HG02885 (cell line): ENCODE measurements around the gene KRT9.
"Not testable (repeated sequence)": the region's sequence is repeated elsewhere in the genome, so short reads cannot be mapped to it uniquely, and the experiment has no call there.

Experiments
- ATAC-seq: cut with Tn5 transposase; IDR thresholded peaks from one replicate; pipeline ENCODE4 v1.9.1; 2021; ENCODE audit warnings: mild to moderate bottlenecking; ENCODE audit not compliant: unreplicated experiment, poor library complexity

The KRT9 gene

DNA sequence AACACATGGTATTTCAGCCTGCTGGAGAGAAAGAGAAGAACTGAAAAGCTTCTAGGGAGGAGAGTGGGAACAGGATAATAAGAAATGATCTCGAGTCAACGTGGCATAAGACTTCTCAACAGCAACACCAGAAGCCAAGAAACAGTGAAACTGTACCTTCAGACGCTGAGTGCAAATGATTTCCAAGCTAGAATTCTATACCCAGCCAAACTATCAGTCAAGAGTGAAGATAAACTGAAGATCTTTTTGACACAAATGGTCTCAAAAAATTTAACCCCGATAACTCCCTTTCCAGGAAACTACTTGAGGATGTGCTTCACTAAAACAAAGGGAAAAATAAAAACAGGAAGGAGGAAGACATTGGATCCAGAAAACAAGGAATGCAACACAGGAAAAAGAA, 35.1 kb upstream of the KRT9 start:
- not testable (repeated sequence) for ATAC-seq

DNA sequence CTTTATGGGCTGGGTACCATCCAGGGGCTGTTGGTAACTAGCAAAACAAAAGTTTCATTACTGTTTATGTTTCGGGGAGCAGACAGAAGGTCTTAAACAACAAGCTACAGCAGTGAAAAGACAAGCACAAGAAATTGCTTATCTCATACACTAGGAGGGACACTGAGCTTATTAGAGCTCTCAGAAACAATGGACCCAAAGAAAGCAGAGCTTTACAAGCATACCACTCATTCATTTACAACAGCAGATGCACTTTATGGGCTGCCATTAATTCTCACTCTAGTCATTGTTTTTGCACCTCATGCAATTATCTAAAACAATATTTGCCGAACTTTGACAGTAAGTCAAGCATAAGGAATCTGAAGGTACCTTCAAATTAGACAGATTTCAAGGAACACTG, 30.7 kb upstream of the KRT9 start:
- no peak for ATAC-seq

DNA sequence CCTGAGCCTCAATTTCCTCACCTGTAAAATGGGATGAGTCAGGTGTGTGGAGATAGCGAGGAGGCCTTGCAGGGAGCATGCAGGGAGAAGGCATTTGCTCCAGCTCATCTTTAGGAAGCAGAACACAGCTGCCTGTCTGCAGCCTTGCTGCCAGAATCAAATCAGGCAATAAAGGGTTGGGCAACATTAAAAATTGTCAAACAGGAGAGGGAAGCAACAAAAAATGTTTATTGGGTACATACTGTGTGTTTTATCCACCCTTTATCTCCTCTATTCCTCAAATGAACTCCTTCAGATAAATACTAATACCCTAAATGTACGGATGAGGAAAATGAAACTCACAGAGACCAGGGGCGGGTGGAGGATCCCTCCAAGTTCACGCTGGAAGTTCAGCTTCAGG, 28.5 kb upstream of the KRT9 start:
- no peak for ATAC-seq

DNA sequence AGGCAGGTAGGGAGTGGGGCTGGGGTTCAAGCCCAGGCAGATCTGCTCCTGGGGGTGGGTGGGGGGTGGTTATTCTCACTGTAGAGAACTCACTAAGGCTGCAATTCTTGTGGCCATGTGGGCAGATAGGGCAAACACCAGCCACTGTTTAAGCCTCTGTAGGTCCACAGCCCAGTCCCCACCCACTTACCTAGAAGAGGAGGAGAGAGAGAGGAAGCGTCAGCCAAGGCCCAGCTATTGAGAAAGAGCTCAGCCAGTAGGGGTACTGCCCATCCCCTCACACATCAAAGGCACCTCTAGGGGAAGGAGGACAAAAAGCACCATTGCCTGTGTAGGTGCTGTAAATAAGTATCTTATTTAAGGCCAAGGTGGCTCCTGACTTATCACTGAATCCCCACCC, 27.8 kb upstream of the KRT9 start:
- no peak for ATAC-seq

DNA sequence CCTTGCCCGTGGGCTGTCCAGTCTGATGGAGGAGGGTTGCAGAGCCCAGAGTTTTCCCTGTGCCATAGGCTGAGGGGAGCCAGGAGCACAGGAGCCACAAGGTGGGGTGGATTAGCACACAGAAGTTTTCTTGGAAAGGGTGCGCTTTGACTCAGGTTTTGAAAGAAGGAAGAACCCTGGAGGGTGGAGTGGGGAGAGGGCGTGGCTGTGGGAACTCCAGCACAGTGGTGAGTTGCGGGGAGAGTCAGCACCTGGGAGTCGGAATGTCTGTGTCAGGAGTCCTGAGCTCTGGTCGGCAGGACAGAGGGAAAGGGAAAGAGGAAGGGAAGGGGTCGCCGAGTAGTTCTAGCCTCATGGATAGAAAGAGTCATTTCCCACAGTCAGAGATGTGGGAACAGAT, 23.7 kb upstream of the KRT9 start:
- no peak for ATAC-seq

DNA sequence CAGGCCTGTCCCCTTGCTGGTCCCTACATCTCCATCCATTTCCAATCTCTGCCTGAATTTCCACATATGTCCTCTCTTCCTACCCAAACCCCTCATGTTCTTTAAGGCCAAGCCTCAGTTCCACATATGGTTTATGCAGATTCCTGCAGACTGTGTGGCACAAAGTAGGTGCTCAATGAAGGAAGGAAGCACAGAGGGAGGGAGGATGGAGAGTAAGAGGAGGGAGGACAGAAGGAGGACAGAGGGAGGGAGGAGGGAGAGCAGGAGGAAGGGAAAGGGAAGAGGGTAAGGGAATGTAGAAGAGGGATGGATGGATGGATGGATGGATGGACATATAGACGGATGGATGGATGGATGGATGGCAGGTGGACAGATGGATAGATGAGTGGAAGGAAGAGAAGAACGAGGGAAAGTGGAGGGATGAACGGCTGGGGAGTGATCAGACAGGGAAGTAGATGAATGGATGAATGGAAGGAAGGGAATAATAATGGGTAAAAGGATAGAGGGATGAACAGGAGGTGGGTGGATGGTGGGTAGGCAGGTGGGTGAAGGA, 22.6 kb upstream of the KRT9 start:
- no peak for ATAC-seq

DNA sequence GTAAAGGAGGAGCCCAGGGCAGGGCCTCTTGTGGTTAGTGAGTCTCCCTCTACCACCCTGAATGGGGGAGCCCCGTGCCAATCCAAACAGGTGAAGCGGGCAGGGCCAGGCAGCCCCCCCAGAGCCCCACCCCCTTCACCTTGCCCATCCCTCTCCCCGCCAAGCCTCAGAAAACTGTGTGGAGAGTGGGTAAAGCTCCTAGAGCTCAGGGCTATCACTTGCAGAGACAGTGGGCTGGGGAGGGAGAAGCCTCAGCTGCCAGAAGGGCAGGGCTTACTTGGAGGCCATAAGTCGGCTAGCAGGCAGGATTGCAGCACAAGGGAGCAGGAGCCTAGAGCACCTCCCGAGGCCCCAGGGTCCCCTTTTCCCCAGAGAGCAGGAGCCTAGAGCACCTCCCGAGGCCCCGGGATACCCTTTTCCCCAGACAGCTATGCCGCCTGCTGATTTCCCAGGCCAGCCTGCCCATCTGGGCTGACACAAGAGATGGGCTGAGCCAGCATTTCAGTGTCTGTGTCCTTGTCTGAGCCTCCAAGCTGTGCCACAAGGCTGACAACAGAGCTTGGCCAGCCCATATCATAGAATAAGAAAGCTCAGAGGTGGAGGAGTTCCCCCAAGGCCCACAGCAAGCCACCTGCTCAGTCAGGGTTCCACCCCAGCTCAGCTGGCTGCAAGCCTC, 21.6 kb upstream of the KRT9 start:
- no peak for ATAC-seq

DNA sequence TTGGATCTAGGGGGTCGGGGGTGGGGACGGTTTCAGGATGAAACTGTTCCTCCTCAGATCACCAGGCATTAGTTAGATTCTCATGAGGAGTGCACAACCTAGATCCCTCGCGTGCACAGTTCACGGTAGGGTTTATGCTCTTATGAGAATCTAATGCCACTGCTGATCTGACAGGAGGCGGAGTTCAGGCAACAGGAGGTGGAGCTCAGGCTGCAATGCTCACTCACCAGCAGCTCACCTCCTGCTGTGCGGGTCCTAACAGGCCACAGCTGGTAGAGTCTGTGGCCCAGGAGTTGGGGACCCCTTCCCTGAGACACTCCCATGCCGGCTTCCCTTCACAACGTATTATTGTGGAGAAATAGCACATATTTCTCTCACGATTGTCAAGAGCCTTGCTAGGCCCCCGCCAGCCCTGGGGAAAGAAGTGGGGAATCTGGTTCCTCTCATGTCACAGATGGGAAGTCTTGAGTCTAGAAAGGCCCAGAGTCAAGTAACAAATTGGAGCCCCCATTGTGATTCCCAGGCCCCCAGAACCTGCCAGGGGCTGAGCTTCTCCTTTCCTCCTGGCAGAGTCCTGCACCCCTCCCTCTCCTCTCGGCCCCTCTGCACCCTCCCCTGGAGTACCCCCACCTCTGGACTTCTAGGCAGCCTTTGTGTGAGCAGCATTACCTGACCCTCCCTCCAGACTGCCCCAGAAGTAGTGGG, 20.9 kb upstream of the KRT9 start:
- no peak for ATAC-seq

DNA sequence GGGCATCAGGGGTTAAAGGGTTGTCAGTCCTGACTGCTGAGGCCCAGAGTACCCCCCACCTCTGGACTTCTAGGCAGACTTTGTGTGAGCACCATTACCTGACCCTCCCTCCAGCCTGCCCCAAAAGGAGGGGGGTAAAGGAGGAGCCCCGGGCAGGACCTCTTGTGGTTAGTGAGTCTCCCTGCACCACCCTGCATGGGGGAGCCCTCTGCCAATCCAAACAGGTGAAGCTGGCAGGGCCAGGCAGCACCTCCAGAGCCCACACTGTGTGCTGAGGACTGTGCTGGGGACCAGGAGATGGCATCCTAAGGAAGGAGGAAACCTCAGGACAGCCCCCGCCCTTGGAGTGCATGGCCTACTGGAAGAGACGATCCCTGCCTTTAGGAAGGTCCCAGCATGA, 17.4 kb upstream of the KRT9 start:
- no peak for ATAC-seq

DNA sequence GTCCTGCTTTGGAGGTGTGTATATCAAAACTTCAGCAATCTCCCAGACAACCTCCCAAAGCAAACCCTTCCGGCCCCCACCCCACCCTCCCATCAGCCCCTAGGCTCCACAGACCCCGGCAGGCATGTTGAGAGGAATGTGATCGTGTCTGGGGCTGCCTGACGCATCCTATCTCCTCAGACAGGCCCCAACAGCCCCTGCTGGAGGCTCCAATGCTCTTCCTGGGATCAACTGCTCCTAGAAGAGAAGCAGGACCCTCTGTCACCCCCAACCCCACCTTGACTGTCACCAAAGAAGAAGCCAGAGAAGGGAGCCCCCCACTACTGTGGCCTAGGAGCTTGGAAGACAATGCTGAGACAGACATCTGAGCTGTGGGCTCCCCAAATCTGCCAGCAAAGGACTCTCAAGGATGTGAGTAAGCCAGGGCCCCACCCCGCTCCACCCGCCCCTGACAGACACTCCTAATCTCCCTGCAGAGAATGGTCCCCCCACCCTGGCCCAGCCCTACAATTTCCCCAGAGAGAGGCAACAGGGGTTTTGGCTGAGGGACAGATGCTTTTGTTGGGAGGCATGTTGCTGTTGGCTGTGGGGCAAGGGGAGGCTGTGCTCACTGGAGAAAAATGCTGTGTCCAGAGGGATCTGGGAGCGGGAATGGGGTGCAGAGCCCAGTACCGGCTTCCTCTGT, 16.4 kb upstream of the KRT9 start:
- ATAC-seq, result no peak

DNA sequence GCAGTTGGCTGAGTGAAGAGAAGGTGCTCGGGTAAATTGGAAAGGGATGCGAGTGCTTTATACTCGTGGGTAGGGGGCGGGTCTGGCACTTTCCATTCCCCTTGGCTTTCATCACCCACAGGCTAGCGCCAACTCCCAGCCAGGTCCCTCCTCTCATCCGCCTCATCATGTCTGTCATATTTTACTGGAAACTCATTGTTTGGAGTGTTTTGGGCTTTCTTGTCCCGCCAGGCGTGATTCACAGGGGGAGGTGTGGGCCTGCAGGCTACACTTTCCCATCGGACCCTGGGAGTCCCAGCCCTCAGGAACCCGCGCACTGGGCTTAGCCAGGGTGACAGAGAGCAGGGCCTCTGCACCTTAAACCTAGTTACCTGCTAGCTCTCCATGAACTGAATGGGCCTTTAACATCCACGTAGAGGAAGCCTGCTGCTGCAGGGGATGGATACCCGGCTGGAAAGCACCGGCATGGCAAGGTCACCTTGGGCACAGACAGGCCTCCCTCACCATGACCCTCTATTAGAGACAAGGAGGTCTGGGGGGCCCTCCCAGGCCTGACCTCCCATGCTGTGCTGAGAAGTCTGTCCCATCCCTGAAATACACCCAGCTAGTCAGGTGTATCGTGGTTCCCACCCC, 15.1 kb upstream of the KRT9 start, which contains the start of gene KRT14:
TSS of gene KRT14 (minus strand) at position 33 of the 633 bp plus-strand sequence. CDS start 61 bp downstream, outside the sequence.
- no peak for ATAC-seq

DNA sequence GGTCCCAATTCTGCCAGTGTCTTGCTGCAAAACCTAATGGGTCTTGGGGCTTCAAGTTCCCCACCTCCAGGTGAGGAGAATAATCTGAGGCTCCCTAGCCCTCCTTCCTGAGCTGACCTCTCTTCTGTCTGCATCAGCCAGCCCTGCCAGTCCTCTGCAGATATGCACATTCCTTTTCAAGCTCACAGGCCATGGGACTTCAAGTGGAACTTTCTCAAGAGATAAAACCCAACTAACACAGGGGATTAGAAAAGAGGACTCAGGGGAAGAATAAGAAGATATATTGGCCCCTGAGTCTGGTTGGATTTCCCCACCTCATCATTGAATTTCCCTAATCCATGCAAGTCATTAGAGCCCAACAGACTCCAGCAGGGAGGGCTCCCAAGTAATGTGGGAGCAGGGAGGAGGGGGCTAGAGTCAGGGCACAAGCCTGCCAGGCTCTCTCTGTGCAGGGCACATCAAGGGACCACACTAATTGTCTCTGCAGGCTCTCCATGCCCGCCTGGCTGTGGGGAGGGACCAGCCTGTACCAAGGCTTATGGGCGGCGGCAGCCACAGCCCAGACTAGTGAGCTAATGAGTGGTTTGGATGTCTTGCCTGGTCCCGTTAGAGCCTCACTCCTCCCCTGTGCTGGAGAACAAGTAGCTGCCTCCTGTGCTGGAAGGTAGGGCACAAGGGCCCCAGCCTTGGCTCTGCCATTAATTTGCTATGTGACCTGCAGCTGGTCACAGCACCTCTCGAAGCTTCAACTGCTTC, 13.6 kb upstream of the KRT9 start:
- no peak for ATAC-seq

DNA sequence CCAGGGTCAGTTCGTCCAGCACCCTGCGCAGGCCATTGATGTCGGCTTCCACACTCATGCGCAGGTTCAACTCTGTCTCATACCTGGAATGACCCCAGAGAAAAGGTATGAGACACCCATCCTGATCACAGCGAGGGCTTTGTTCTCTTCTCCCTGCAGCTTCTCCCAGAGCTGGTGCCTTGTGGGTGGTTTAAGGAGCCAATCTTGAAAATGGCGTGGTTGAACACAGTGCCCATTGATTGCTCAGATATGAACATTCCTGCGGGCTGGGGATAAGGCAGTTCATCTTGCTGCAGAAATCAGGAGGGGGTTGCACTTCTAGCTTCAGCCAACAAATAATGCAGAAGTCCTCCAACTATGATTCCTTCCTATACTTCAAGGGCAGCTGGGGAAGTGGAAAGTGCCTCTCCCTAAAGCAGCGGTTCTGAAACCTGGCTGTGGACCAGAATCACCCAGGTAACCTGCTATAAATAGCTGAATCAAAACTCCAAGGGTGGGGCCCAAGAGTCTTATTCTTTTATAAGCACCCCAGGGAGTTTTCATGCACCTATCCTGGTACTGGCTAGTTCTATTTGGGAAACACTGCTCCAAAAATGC, 12.6 kb upstream of the KRT9 start:
- ATAC-seq, result not testable (repeated sequence)

DNA sequence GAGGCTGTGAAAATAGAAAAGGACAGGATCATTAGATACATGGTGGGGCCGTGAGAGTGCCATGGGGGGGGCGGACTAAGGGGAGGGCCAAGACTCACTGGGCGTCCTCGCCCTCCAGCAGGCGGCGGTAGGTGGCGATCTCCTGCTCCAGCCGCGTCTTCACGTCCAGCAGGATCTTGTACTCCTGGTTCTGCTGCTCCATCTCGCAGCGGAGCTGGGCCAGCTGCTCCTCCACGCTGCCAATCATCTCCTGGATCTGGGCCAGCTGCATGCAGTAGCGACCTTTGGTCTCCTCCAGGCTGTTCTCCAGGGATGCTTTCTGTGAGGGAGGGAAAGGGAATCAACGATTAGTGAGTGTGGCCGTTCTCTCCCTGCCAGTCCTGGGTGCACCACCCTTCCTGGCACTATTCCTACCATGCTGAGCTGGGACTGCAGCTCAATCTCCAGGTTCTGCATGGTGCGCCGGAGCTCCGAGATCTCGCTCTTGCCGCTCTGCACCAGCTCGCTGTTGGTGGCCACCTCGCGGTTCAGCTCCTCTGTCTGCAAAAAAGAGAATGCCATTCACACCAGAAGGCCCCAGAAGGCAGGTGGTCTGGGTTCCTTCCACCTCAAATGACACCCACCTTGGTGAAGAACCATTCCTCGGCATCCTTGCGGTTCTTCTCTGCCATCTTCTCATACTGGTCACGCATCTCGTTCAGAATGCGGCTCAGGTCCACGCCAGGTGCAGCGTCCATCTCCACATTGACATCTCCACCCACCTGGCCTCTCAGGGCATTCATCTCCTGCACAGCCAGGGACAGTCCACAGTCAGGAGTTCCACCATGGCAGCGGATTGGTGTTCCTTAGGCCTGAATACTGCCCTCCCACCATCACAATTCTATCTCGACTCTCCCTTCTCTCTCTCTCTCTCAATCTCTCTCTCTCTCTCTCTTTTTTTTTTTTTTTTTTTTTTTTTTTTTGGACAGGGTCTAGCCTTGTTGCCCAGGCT, 11.6 kb upstream of the KRT9 start:
- ATAC-seq, result no peak

DNA sequence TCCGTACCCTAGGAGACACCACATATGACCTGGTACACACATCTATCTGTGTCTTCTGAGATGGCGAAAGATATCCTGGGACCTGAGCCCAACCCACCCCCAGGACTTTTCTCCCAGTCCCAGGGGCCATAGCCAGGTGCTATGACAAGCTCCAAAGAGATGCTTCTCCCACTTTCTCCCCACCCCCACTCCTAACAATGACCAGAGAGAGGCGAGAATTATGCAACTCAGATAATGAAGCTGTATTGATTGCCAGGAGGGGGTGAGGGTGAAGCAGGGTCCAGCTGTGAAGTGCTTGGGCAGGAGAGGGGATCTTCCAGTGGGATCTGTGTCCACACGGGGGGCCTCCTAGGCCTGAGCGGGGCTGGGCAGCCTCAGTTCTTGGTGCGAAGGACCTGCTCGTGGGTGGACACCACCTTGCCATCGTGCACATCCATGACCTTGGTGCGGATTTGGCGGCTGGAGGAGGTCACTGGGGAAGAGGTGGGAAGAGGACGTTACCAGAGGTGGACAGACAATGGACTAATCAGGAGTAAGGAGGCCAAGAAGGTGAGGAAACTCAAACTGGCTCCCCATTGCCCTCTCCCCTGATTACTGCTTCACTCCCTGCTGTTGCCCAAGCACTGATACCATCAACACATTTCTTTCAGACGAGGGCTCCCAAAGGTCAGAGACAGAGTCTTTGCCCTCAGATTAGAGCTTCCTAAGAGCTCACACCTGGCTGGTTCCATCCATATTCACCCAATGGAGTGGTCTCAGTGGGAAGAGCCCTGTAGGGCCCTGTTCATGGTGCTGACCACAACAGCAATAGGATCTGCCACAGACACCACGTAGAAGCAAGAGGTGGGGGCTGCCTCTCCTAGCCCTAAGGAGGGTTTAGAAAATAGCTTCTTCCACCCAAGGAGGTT, 10.5 kb upstream of the KRT9 start:
- not testable (repeated sequence) for ATAC-seq

DNA sequence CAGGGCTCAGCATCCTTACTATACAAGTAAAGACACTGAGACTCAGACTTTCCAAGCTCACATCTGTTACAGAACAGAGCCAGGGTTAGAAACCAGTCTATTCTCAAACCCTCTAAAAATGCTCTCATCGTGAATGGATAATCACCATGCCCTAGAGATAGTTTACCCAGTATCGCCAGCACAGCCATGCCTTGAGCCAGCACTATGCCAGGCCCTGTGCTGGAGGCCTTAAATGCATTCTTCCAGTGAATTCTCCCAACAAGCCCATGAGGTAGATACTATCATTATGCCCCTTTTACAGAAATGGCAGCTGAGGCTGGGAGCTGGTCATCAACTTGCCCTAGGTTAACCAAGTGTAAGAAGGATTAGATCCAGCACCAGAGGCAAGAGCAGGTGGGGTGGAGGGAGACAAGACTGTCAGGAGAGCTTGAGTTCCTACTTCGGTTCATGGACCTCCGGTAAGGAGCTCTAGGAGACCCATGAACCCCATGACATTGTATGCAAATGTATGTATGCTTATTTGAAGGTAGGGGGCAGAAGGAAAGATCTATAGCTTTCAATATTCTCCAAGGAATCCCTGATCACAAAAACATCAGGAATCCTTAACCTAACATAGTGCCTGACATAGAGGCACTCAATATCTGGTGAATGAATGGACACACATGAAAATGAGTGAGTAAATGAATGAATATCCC, 9.7 kb upstream of the KRT9 start:
- no peak for ATAC-seq
